GM19372 (cell line): Measurements from ENCODE around the gene IGFL2.
"Not testable (repeated sequence)": the region's sequence is repeated elsewhere in the genome, so short reads cannot be mapped to it uniquely, and the experiment has no call there.

Experiments
- ATAC-seq: cut with Tn5 transposase; IDR thresholded peaks from one replicate; pipeline ENCODE4 v1.9.1; 2021; ENCODE audit warnings: mild to moderate bottlenecking, low read depth, moderate library complexity; ENCODE audit not compliant: unreplicated experiment

IGFL2 gene

DNA sequence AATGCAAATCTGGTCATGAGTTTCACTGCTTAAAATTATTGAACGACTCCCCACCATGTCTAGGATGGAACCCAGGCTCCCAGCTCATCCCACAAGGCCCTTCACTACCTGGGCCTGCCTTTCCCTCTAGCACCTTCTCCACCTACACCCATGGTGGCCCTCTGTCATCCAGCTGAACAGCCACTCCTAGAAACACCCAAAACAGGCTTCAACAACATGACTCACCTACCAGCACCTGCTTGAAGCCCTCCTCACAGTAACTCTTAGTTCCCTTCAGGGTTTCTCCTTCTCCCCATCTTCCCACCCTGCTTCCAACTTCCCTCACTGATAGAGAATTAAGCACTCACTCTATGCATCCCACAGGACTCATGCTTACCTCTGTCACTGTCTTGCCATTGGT lies 6.6 kb upstream of the IGFL2 start:
- no peak for ATAC-seq

DNA sequence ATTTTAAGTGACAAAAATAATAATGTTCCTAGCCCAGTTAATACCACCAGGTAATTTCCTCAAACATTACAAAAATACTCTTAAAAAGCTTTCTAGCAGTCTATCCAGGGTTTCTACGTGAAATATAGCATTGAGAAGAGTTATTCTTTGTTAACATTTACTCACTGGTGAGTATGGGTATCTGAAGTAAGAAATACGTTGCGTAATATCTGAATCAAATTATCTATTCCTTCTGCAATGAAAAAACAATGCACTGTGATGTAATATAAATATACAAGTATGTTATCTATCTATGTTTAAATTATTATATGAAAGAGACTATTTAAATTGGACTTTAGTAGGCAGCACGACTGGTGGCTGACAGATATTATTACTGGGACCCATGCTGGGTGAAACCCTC lies 5.7 kb upstream of the IGFL2 start:
- ATAC-seq = no peak

DNA sequence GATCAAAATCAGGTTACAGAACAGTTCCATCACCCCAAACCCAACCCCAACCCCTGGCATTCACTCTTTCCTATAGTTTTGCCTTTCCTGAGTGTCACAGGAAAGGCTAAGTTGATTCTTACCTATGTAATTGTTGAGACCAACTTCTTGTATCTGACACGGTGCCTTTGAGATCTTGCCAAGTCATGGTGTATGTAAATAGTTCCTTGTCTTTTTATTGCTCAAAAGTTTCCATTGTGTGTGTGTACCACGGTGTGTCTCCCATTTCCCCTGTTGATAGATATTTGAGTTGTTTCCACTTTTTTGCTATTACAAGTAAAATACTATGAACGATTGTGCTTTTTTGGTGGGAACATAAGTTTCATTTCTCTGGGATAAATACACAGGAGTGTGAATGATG lies 3.3 kb upstream of the IGFL2 start:
- no peak for ATAC-seq

DNA sequence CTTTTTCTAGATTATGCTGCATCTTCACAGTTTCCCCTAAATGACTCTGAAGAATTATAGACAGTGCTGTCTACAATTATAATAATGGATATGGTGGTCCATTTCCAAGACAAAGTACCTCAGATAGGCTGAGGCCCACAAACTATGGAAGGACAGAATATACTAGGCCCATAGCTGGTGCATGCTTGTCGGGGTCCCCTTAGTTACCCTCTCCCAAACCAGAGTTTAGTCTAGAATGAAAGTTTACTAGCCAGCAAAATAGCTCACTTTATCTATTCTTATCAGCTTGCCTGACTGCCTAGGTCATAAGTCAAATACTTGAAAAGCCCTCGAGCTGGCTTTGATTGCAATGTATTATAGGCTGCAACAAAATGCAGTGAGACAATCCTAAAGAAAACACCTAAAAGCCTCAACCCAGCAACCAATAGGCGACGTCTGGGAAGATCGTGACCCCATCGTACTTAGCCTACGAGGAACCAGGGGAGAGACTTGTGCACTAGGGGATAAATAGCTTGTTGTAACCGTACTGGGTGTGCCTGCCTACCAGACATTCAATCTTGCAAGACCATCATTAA lies 785 bp upstream of the IGFL2 start:
- no peak for ATAC-seq

DNA sequence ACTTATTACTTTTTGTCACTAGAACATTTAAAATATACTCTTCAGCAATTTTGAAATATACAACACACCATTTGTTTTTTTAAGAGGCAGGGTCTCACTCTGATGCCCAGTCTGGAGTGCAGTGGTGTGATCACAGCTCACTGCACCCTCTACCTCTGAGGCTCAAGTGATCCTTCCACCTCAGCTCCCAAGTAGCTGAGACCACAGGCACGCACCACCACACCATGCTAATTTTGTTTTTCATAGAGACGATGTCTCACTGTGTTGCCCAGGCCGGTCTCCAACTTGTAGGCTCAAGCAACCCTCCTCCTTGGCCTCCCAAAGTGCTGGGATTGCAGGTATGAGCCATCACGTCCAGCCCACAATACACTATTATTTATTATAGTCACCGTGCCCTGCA lies 2.6 kb downstream of the IGFL2 start:
- no peak for ATAC-seq

DNA sequence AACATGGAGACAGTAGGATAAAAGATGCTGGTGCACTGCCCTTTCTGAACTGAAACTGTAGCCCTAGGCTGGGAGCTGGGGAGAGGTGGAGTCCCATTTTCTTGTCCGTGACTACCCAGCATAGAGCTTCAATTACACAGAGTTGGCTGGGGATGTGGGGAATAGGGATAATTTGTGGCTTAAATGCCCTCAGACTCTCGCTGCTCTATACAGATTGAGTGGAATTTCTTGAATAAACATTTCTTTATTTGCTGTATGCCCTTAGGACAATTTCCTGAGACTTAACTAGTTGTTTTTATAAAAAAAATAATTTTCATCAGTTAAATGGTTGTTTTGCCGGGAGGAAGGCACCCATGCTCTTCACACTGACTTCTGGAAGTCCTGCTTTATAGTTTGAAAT lies 7.2 kb downstream of the IGFL2 start:
- ATAC-seq = no peak

DNA sequence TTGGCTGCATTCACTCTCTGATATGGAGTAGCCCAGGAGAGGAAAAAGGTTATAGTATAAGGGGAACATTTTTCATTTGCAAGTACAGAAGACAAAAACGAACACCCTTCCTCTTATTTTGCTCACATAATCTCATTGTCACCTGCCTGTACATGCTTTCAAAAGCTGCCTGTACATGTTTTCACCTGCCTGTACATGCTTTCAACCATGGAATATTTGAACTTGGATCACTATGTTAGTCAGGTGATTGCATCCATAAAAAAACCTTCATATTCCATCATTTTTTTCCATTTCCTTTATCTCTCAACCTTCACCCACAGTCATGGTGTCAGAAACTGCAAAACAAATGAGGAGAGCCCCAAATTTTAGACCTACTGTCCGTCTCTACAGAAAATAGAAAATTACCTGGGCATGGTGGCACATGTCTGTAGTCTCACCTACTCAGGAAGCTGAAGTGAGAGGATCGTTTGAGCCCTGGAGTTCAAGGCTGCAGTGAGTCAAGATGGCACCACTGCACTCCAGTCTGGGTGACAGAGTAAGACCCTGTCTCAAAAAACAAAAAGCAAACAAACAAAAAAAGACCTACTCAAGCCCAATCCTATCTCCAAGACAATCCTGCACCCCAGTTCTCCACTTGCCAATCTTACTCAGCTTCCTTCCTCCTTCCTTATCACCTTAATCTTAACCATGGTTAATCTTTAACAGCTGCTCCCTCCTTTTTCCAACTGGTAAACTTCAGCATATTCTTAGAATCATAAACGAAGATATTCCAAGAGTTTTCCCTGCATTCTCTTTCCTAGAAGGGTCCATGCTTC lies 11.6 kb downstream of the IGFL2 start:
- ATAC-seq = no peak

DNA sequence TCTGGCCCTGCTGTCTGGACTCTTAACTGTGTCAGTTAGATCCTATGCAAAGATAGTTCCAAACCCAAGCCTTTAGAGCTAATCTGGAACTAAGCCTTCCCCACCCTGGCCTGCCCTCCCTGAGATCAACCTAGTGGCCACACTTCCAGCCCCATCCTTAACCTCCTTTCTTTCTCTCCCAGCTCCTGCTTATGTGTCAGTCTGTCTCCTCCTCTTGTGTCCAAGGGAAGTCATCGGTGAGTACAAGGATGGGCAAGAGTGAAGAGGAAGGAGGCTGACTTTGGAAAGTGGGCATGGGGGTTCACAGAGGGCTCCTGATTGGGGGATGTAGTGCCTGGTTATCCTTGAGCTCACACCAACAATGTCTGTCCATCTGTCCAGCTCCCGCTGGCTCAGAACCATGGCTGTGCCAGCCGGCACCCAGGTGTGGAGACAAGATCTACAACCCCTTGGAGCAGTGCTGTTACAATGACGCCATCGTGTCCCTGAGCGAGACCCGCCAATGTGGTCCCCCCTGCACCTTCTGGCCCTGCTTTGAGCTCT lies 12.3 kb downstream of the IGFL2 start:
- ATAC-seq = no peak

DNA sequence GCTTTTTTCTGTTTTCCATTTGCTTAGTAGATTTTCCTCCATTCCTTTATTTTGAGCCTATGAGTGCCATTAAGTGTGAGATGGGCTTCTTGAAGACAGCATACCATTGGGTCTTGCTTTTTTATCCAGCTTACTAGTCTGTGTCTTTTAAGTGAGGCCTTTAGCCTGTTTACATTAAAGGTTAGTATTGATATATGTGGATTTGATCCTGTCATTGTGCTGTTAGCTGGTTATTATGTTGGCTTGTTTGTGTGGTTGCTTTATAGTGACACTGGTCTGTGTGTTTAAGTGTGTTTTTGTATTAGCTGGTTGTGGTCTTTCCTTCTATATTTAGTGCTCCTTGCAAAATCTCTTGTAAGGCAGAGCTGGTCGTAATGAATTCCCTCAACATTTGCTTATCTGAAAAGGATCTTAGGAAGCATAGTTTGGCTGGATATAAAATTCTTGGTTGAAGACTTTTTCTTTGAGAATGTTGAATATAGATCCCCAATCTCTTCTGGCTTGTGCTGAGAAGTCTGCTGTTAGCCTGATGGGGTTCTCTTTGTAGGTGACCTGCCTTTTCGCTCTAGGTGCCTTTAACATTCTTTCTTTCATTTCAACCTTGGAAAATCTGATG lies 13.7 kb downstream of the IGFL2 start:
- ATAC-seq = not testable (repeated sequence)

DNA sequence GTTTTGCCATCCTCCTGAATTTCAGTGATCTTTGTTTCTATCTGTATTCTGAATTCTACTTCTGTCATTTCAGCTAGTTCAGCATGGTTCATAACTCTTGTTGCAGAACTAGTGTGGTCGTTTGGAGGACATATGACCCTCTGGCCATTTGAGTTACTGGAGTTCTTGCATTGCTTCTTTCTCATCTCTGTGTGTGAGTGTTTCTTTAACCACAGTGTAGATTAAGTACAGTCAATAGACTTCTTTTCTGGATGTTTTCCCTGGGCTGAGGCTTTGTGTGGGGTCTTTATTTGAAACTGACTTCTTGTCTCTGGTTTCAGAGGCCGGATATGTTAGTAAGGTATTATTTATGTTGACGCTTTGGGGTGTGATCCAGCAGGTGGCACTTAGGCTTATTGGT lies 14.7 kb downstream of the IGFL2 start:
- no peak for ATAC-seq

DNA sequence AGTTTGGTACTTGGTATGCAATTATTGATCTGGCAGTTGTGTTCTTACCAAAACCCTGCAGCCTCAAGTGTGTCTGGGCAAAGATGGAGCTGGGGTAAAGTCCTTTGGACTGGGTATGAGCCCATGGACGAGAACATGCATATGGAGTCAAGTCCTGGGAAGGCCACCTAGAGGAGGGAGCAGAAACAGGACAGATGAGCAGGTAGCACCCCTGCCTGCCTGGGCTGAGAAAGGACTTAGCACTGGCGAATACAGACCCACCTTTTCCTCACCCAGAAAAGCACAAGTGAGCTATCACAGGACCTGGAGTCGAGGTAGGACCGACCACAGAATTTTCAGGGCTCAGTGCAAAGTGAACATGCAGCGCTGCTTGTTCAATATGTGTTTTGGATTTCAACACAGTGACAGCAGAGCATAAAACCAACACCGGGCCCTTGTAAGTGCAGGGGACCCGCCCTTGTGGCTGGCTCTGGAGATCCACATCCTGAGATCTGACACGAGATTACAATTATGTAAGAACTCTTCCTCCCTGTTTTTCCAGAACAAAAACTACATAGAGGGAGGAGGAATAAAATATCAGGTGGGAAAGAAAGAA lies 25.9 kb downstream of the IGFL2 start:
- no peak for ATAC-seq

DNA sequence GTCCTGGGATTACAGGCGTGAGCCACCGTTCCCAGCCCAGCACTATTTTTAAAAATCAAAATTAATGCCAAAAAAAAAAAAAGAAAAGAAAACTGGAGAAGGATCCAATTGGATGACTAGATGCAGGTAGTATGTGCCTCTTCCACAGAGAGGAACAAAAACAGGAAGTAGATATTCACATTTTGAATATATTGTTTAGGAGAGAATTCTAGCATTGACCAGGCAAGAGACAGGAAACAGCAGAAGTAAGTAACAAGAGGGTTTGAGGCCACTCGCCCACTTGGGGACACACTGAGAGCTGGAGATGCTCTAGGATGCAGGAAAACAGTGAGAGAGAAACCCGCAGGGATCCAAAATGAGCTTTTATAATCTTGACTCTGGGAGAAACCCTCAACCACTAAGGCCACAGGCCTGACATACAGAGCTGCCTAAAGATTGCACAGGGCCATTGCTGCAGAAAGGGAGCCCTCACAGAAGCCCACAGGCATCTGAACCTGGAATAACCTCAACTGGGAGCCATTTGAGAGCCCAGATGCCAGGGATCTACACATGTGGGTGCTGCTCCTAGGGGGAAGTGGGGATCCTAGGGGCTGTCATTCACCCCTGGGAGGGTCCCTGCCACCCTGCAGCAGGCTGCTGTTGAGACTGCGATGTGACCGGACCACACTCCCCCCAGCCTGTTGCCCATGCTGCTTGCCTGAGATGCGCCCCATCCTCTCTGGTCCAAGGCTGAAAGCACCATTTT lies 28.2 kb downstream of the IGFL2 start:
- ATAC-seq = no peak

DNA sequence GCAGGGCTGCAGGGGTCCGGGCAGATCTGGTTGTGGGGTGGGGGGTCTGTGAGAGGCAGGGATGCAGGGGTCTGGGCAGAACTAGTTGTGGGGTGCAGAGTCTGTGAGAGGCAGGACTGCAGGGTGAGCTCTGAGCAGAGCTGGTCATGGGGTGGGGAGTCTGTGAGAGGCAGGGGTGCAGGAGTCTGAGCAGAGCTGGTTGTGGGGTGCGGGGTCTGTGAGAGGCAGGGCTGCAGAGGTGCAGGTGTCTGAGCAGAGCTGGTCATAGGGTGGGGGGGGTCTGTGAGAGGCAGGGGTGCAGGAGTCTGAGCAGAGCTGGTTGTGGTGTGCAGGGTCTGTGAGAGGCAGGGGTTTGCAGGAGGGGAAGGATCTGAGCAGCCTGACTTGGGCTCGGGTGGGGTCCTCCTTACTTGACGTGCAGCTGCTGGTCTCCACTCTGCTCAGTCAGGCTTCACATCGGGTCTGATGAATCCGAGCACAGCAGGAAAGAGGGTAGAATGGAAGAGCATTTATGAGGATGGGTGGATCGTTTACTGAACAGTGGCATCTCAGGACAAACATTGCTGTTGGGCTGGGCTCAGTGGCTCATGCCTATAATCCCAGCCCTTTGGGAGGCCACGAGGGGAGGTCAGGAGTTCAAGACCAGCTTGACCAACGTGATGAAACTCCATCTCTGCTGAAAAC lies 31.2 kb downstream of the IGFL2 start:
- ATAC-seq = no peak

DNA sequence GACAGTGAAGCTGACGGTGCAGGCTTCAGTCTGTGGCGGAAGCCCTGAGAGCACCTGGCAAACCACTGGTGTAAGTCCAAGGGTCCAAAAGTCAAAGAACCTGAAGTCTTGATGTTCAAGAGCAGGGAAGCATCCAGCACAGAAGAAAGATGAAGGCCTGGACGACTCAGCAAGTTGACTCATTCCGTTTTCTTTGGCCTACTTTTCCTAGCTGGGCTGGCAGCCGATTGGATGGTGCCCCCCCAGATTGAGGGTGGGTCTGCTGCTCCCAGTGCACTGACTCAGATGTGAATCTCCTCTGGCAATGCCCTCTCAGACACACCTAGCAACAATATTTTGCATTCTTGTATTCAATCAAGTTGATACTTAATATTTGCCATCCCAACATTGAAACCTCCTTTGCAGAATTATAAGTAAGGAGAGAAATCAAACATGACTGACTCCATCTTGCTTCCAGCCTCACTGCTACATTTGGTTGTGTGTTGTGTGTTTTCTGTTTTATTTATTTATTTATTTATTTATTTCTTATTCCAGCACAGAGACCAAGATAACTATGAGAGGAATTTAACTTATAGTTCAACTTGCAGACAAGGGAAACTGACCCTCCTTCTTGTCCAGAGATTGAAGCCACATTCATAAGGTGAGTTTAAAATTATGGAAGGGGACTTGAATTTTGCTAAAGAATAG lies 32.8 kb downstream of the IGFL2 start:
- no peak for ATAC-seq

DNA sequence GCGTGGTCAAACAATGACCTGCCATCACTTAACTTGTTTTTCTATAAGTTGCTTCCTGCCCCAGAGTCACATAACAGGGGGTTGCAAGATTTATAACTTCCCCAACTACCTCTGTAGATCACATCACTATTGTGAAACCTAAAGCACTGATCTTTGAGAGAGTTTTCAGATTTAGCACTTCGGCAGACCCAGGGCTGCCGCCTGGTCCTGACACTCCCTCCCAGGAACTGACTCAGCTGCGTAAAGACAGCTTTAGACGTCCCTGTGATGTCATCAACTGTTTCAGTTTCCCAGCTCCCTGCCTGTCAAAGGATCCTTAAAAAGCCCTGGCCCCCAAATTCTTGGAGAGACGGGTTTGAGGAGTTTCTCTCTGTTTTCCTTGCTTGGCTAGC lies 33.3 kb downstream of the IGFL2 start:
- ATAC-seq = no peak

DNA sequence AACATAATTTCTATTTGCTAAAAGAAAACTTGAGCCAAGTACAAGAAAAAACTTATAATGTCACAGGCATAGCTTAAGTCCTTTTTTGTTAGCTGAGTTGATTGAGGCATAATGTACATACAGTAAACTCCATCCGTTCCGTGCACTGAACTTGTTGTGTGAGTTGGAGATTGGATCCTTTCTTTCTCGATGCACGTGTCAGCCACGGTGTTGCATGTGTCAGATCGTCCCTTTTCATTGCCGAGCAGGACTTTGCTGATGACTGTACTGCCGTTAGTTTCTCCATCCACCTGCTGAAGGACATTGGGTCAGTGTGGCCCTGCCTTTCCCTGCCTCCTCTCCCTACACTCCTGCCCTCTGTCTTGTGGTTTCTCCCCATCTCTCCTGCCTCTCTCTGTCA lies 34.4 kb downstream of the IGFL2 start:
- no peak for ATAC-seq

DNA sequence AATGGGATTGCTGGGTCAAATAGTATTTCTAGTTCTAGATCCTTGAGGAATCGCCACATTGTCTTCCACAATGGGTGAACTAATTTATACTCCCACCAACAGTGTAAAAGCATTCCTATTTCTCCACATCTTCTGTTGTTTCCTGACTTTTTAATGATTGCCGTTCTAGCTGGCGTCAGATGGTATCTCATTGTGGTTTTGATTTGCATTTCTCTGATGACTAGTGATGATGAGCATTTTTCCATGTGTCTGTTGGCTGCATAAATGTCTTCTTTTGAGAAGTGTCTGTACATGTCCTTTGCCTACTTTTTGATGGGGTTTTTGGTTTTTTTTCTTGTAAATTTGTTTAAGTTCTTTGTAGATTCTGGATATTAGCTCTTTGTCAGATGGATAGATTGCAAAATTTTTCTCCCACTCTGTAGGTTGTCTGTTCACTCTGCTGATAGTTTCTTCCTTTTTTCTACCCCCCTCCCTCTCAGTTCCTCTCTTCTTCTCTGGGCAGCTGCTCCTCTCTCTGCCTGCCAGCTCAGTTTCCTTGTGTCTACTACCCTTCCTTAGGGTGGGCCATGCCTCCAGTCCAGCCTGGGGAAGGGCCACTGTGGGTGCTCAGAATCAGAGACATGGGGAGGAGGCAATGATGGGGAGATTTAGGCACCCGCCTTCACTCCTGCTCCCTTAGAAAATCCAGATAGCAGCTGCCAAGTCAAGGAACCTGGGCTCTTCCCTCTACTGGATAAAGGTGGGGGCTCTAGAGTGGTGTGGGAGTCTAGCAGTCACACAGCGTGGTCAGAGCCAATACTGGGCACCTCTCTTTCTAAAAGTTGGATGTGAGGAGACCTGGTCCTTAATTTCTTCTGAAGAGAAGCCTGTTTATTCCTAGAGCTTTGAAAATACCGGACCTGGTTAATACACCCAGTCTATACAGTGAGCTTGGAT lies 37.0 kb downstream of the IGFL2 start:
- not testable (repeated sequence) for ATAC-seq

DNA sequence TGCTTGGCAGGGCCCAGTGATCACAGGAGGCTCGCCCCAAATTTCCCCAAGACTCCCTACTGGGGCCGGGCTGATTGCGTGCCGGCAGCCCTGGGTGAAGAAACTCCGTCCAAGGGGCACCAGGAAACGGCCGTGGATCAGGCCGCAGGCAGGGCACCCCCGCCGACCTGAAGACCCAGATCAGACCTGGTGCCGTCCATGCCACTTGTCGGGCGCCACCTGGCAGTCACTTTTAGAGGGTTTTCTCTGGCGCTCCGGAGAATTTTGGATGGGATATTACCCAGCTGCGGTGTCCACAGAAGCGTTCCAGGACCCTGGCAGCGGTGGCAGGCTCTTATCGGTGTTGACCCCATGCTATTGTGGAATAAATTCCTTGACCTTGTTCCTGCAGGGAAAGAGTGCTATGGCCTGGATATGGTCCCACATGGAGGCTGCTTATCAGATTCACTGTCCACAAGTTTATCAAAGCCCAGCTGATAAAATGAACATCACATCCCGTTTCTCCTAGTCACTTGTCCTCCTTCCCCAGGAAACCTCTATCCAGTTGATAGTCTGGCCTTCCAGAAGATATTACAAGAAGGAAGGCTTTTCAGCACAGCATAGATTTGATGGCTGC lies 38.2 kb downstream of the IGFL2 start:
- no peak for ATAC-seq
